K562 (cell line): ENCODE data around the gene TAF8. TPM values are rescaled to one million over a fixed set of nuclear protein-coding genes. Genes with fewer than 3 reads are reported as not detected.
A peak's percentile ranks its signal among the peaks of the same experiment; 100 is the strongest.

Source experiments
- ATAC-seq: fragments of 200-7000 bp; cut with Tn5 transposase; 3 replicates; pipeline ENCODE4 v1.9.1; 2020; ENCODE audit warnings: moderate library complexity
- BruUV-seq: library from RNA; stranded (reverse); fragments of 400-500 nt; replicated peaks from 2 replicates; lab custom pipeline; 2021; lab: Mats Ljungman, UMichigan
- CTCF ChIA-PET: fragments of 300-600 bp; formaldehyde crosslinking; extraction: SDS; loops from one replicate; lab custom pipeline; 2021; ENCODE audit warnings: low intra/inter-chr PET ratio; lab: Yijun Ruan, JAX
- POLR2A ChIA-PET: fragments of 300-600, 350-650 bp; sonication (Branson Sonifier 250); formaldehyde crosslinking; extraction: SDS; loops from one replicate; lab custom pipeline; 2021; ENCODE audit warnings: antibody characterized with exemption, inconsistent platforms; lab: Yijun Ruan, JAX
- DNase-seq, 4 experiments: peaks; one replicate each; pipeline versions ENCODE4 v3.0.0 to v3.0.0-alpha.2; 2011 to 2018; ENCODE audit warnings: low spot score in 3 of 4, mixed read lengths in 3 of 4; ENCODE audit errors: extremely low read depth in 1 of 4
- FAIRE-seq: peaks from 2 replicates; lab custom pipeline; 2011; peaks lifted over from hg19 to GRCh38; lab: Jason Lieb, UNC
- H2AFZ ChIP-seq: 2 replicates; pipeline ENCODE4 v1.6.0; 2011; ENCODE audit warnings: low read depth, low read length, control low read depth, inconsistent platforms
- H3K27ac ChIP-seq: fragments of 200-600 bp; 3 replicates; pipeline ENCODE4 v1.8.0; 2011; ENCODE audit warnings: low read depth, mild to moderate bottlenecking, control low read depth, inconsistent platforms, low read length, moderate library complexity, mixed read lengths; ENCODE audit errors: extremely low read depth
- H3K27me3 ChIP-seq, 2 experiments: fragments of 300-600 bp in 1 of 2; 2 replicates in 1 of 2; 3 replicates in 1 of 2; pipeline versions ENCODE4 v1.6.0 to v1.8.0; 2011; ENCODE audit warnings: inconsistent platforms in 2 of 2, low read length in 2 of 2, mild to moderate bottlenecking in 1 of 2, mixed read lengths in 1 of 2, moderate library complexity in 1 of 2; ENCODE audit not compliant: control insufficient read depth in 2 of 2, insufficient read depth in 2 of 2
- H3K36me3 ChIP-seq: fragments of 300-600 bp; 3 replicates; pipeline ENCODE4 v1.8.0; 2011; ENCODE audit warnings: mild to moderate bottlenecking, low read length, inconsistent platforms; ENCODE audit not compliant: control insufficient read depth, insufficient read depth
- H3K4me1 ChIP-seq, 2 experiments: fragments of 200-600 bp in 1 of 2; replicated peaks in 1 of 2; 2 replicates in 1 of 2; 3 replicates in 1 of 2; pipeline versions ENCODE4 v1.5.1 to v1.8.0; 2011; ENCODE audit warnings: inconsistent platforms in 2 of 2, low read length in 2 of 2, mild to moderate bottlenecking in 1 of 2, mixed read lengths in 1 of 2, moderate library complexity in 1 of 2; ENCODE audit not compliant: control insufficient read depth in 2 of 2, insufficient read depth in 2 of 2
- H3K4me2 ChIP-seq: 2 replicates; pipeline ENCODE4 v1.6.1; 2011; ENCODE audit warnings: low read length, control low read depth, inconsistent platforms, mixed read lengths; ENCODE audit not compliant: insufficient read depth
- H3K4me3 ChIP-seq: fragments of 200-600 bp; sonication (generic), shearing (Covaris generic); 2 replicates; pipeline ENCODE4 v1.5.1; 2016; ENCODE audit warnings: control low read depth, inconsistent platforms
- H3K79me2 ChIP-seq: fragments of 200-600 bp; 3 replicates; pipeline ENCODE4 v1.8.0; 2011; ENCODE audit warnings: low read length, inconsistent platforms; ENCODE audit not compliant: control insufficient read depth, insufficient read depth
- H3K9ac ChIP-seq, 2 experiments: 2 replicates each; pipeline versions ENCODE4 v1.6.0 to v1.6.1; 2011; ENCODE audit warnings: low read depth in 2 of 2, low read length in 2 of 2, control low read depth in 1 of 2, inconsistent platforms in 1 of 2, mild to moderate bottlenecking in 1 of 2, mixed read lengths in 1 of 2; ENCODE audit not compliant: insufficient read depth in 1 of 2
- H3K9me1 ChIP-seq: one replicate; pipeline ENCODE4 v1.6.0; 2011; ENCODE audit warnings: inconsistent platforms, mild to moderate bottlenecking, low read length, moderate library complexity; ENCODE audit not compliant: control insufficient read depth, insufficient read depth
- H3K9me3 ChIP-seq: replicated peaks from 2 replicates; pipeline ENCODE4 v1.5.1; 2011; ENCODE audit warnings: low read depth, low read length, inconsistent platforms; ENCODE audit not compliant: control insufficient read depth, insufficient read depth
- H4K20me1 ChIP-seq: replicated peaks from 2 replicates; pipeline ENCODE4 v1.6.1; 2011; ENCODE audit warnings: low read length, inconsistent platforms, mixed read lengths; ENCODE audit not compliant: control insufficient read depth, insufficient read depth
- CBFB ChIP-seq: sonication (generic); formaldehyde crosslinking; IDR thresholded peaks from 2 replicates; pipeline ENCODE4 v1.4.0; 2020; ENCODE audit warnings: mild to moderate bottlenecking, missing genetic modification reagents
- CBX5 ChIP-seq: IDR thresholded peaks from 2 replicates; pipeline ENCODE4 v1.6.1; 2014; ENCODE audit warnings: low read depth, borderline replicate concordance
- COPS2 ChIP-seq: fragments of 450-650 bp; conservative IDR thresholded peaks from 2 replicates; pipeline ENCODE4 v1.6.1; 2016; ENCODE audit warnings: mild to moderate bottlenecking, moderate library complexity
- HLTF ChIP-seq: fragments of 450-650 bp; IDR thresholded peaks from 2 replicates; pipeline ENCODE4 v1.6.1; 2016
- IRF1 ChIP-seq: sonication (generic); formaldehyde crosslinking; IDR thresholded peaks from 2 replicates; pipeline ENCODE4 v1.8.0; 2022; ENCODE audit warnings: missing genetic modification reagents, mild to moderate bottlenecking, borderline replicate concordance
- NFIC ChIP-seq: fragments of 450-650 bp; IDR thresholded peaks from 2 replicates; pipeline ENCODE4 v1.6.1; 2017; ENCODE audit warnings: mild to moderate bottlenecking, inconsistent platforms
- NR3C1 ChIP-seq: sonication (generic); formaldehyde crosslinking; IDR thresholded peaks from 2 replicates; pipeline ENCODE4 v1.8.1; 2022; ENCODE audit warnings: missing genetic modification reagents
- SMARCB1 ChIP-seq: IDR thresholded peaks from 2 replicates; pipeline ENCODE4 v1.6.1; 2011; ENCODE audit warnings: improper control_type of control experiment, low read depth; ENCODE audit not compliant: insufficient read length
- SRSF3 ChIP-seq: fragments of 200-400 bp; formaldehyde crosslinking; IDR thresholded peaks from 2 replicates; pipeline ENCODE4 v1.6.1; 2016; ENCODE audit warnings: mild to moderate bottlenecking, low read length, moderate library complexity; ENCODE audit not compliant: insufficient read depth
- TAF15 ChIP-seq: fragments of 200-400 bp; formaldehyde crosslinking; IDR thresholded peaks from 2 replicates; pipeline ENCODE4 v1.6.1; 2017; ENCODE audit warnings: mild to moderate bottlenecking, low read depth, low read length, moderate library complexity
- THRB ChIP-seq: fragments of 450-650 bp; formaldehyde crosslinking; conservative IDR thresholded peaks from 2 replicates; pipeline ENCODE4 v1.4.0; 2022; ENCODE audit warnings: mild to moderate bottlenecking, missing genetic modification characterization
- ZBTB43 ChIP-seq: sonication (generic); formaldehyde crosslinking; IDR thresholded peaks from 2 replicates; pipeline ENCODE4 v1.8.0; 2023; ENCODE audit warnings: mild to moderate bottlenecking, missing genetic modification reagents
- ZNF124 ChIP-seq: sonication (generic); formaldehyde crosslinking; IDR thresholded peaks from 2 replicates; pipeline ENCODE4 v1.8.1; 2022; ENCODE audit warnings: missing genetic modification reagents
- ZNF140 ChIP-seq: fragments of 250-450 bp; sonication (Bioruptor Pico); IDR thresholded peaks from 2 replicates; pipeline ENCODE4 v1.8.0; 2021; ENCODE audit warnings: moderate library complexity, mild to moderate bottlenecking, inconsistent platforms
- ZNF384 ChIP-seq: IDR thresholded peaks from 2 replicates; pipeline ENCODE4 v1.6.1; 2012; ENCODE audit warnings: low read depth, low read length, improper control_type of control experiment
- ZNF561 ChIP-seq: fragments of 450-650 bp; formaldehyde crosslinking; conservative IDR thresholded peaks from 2 replicates; pipeline ENCODE4 v1.4.0; 2020; ENCODE audit warnings: mild to moderate bottlenecking, moderate library complexity
- WGBS: fragments of 100-300 bp; shearing (Covaris generic); methylation state at CpG from one replicate; pipeline ENCODE4 v1.1.6; 2016; ENCODE audit warnings: low coverage, mixed read lengths; ENCODE audit not compliant: insufficient coverage; ENCODE audit errors: missing lambda C conversion rate; 5-methylcytosine and 5-hydroxymethylcytosine counted together
- in situ Hi-C: fragments of 300-500 bp; cut with MboI; formaldehyde crosslinking; loops from 4 replicates; pipeline ENCODE4 v1.15.0; 2018; ENCODE audit warnings: inconsistent platforms, mixed read lengths
- intact Hi-C: fragments of 100-400 bp; cut with micrococcal nuclease; formaldehyde crosslinking; loops from 2 replicates; pipeline ENCODE4 v1.14.2; 2022
- polyA plus RNA-seq, 8 experiments: library from polyadenylated mRNA; depleted of rRNA in 4 of 8; stranded (reverse) in 5 of 8; unstranded in 3 of 8; fragments of >200 nt; fragmentation: Nextera tagmentation in 2 of 8; fragmentation: Illumina TruSeq in 1 of 8; extraction: Ambion mirVana in 2 of 8; extraction: Trizol in 1 of 8; gene quantifications; 2 replicates each; pipeline versions ENCODE4 v1.2.1 to v1.2.3, GENCODE V29; 2011 to 2014; ENCODE audit warnings: inconsistent platforms in 1 of 8, missing spikeins in 1 of 8
- total RNA-seq, 7 experiments: library from RNA; depleted of rRNA in 6 of 7; stranded (reverse); fragments of >200 nt in 6 of 7; fragmentation: Illumina TruSeq in 2 of 7; extraction: Trizol in 2 of 7; gene quantifications; 2 replicates each; pipeline versions ENCODE4 v1.2.1 to v1.2.3, GENCODE V29; 2011 to 2021; ENCODE audit warnings: low replicate concordance in 1 of 7
- TF ChIP-seq, protein P1 (sequence below): fragments of 250-450 bp; sonication (Bioruptor Pico); IDR thresholded peaks from 2 replicates; pipeline ENCODE4 v1.5.0; 2020; ENCODE audit warnings: mild to moderate bottlenecking

Gene TAF8
- total and polyA plus RNA-seq, 9 of the 15 experiments (the other 6 are each of a cell fraction or from before 2014, with no cell fraction given) = 29.4 to 84.0 (median 52.6) TPM

DNA sequence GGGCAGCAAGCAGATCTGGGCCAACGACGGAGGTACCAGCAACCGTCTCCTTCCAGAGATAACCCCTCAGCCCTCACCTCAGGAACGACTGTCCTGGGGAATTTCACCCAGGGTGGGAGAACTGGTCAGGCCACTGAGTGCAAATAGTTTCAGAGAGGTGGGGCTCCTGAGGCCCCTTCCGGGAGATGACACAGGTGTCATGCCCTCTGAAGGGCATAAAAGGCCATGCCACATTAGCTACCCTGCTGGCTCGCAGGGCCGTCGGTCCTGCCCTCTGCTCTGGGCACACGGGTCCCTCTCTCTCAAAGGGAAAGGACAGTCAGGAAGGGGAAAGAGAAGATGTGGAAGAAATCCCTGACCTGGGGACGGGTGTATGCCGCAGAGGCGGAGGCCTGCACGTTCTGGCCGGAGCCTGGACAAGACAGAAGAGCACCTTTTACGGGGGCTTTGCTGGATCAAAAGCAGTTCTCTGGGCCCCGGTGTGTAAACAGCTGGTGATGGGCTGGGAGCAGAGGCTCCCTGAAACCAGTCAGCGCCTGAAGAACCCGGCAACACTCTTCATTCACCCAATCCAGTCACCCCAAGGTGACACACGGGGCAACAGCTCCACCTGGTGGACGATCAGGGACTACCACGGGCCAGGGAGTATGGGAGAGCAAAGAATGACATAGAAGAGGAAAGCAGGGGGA is 6.4 kb upstream of the TAF8 start:
- Histone ChIP-seq H3K4me3 (no peak overlapping the region), H3K27me3 (no peaks in the 10 kb centered on the region), H3K9ac (peak overlapping the region; percentile 17 to 57; a peak in 2 of 4 replicates), H3K79me2 (peaks cover 6% of the 10 kb centered on the region; the same call in 2 of the 3 replicates), H4K20me1 (no peaks in the 10 kb centered on the region), H3K36me3 (no peaks in the 10 kb centered on the region; the same call in 2 of the 3 replicates), H3K4me2 (no peak overlapping the region), H3K27ac (no peak overlapping the region), H3K9me1 (no peaks in the 10 kb centered on the region), H3K4me1 (peaks cover 60 to 68% of the 10 kb centered on the region in 2 experiments), H2AFZ (peak overlapping the region; percentile 55), H3K9me3 (no peaks in the 10 kb centered on the region)
- ATAC-seq (peak; percentile 82), DNase-seq (peak; percentile 88 to 95 (median 90)), FAIRE-seq (peak; percentile 87)
- 39% methylated on average over 21 of the region's 21 CpGs for WGBS
- POLR2A ChIA-PET = interaction anchor here (0.7 to 2.1 kb wide), 10 partner anchors 10 to 313 kb away, joined by 3 to 9 read pairs (median 4); partner anchors contain the start of genes BYSL and MED20
- no TSS peak for BruUV-seq
- in situ Hi-C loops = loop anchor here (5.0 to 10.0 kb wide), 2 partner anchors 107 to 139 kb away; no protein-coding TSS in a partner anchor
- intact Hi-C loops = loop anchor here (1.0 to 10.0 kb wide), 9 partner anchors 27 to 339 kb away; partner anchors contain the start of genes PRICKLE4, TOMM6 and USP49
- CTCF ChIA-PET = interaction anchor here (0.6 to 4.4 kb wide), 15 partner anchors 61 to 309 kb away, joined by 3 to 50 read pairs (median 11); partner anchors contain the start of genes BYSL, CCND3, FRS3 and MED20
- no peak for TF ChIP-seq COPS2
- 0 out of 2 replicates have a peak, but pooled peaks have one; percentile 61 for TF ChIP-seq CBX5
- no peak for TF ChIP-seq IRF1
- no peak for TF ChIP-seq TAF15
- peak; percentile 50; the same call in 1 of the 2 replicates for TF ChIP-seq NFIC
- no peak for TF ChIP-seq CBFB (CRISPR knock-in tag)
- no peak for TF ChIP-seq ZNF561 (CRISPR knock-in tag)
- no peak for TF ChIP-seq THRB (CRISPR knock-in tag)
- TF ChIP-seq NR3C1 (CRISPR knock-in tag) = no peak
- TF ChIP-seq SMARCB1 = no peak
- no peak for TF ChIP-seq ZBTB43
- peak; percentile 36; the same call in 1 of the 2 replicates for TF ChIP-seq ZNF384
- TF ChIP-seq, protein P1, sequence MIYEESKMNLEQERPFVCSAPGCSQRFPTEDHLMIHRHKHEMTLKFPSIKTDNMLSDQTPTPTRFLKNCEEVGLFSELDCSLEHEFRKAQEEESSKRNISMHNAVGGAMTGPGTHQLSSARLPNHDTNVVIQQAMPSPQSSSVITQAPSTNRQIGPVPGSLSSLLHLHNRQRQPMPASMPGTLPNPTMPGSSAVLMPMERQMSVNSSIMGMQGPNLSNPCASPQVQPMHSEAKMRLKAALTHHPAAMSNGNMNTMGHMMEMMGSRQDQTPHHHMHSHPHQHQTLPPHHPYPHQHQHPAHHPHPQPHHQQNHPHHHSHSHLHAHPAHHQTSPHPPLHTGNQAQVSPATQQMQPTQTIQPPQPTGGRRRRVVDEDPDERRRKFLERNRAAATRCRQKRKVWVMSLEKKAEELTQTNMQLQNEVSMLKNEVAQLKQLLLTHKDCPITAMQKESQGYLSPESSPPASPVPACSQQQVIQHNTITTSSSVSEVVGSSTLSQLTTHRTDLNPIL (CRISPR knock-in tag) = no peak
- TF ChIP-seq ZNF140 (CRISPR knock-in tag) = no peak
- no peak for TF ChIP-seq SRSF3
- TF ChIP-seq HLTF = no peak
- TF ChIP-seq ZNF124 = no peak
